Spleen (tissue), 7 donors: ENCODE data around the gene MMP14.

Experiments used
- CTCF ChIP-seq, 11 experiments: fragments of 200-600 bp in 7 of 11; fragments of 450-650 bp in 4 of 11; sonication (generic) in 4 of 11; IDR thresholded peaks in 8 of 11; conservative IDR thresholded peaks in 3 of 11; 1 replicate in 7 of 11; 2 replicates in 4 of 11; pipeline versions ENCODE4 v1.4.0 to v1.8.0; 2016 to 2021; ENCODE audit warnings: antibody characterized with exemption in 11 of 11, inconsistent platforms in 4 of 11, mild to moderate bottlenecking in 1 of 11
- POLR2A ChIP-seq, 3 donors: fragments of 450-650 bp; IDR thresholded peaks; one replicate each; pipeline ENCODE4 v1.5.1; 2017; ENCODE audit warnings: antibody characterized with exemption in 3 of 3, mild to moderate bottlenecking in 1 of 3
- donor health status: DM: no; HTN: no; CAD: no; lungs with moderate emphysema.
- donor health status: DM: no; HTN: no; CAD: no.
- donor health status: DM: no; HTN: no; CAD: no.

- TF ChIP-seq CTCF (IDR thresholded peaks at IDR 0.05 in 8 of 11, conservative IDR thresholded peaks at IDR 0.05 in 3 of 11) (no peak), POLR2A (IDR thresholded peaks at IDR 0.05) (no peak)
These were observed 41.8 kb upstream of the MMP14 start for GRCh38 chr14:22794551-22794951.
